HG03432 (cell line): Measurements from ENCODE around the gene ALG9.
A peak's percentile ranks its signal among the peaks of the same experiment; 100 is the strongest.

Experiments used
- ATAC-seq: cut with Tn5 transposase; IDR thresholded peaks from one replicate; pipeline ENCODE4 v1.9.1; 2021; ENCODE audit warnings: mild to moderate bottlenecking, moderate library complexity; ENCODE audit not compliant: unreplicated experiment

The ALG9 gene

GRCh38 chr11:111882202-111882601 lies 10.8 kb upstream of the ALG9 start:
- no peak for ATAC-seq

DNA sequence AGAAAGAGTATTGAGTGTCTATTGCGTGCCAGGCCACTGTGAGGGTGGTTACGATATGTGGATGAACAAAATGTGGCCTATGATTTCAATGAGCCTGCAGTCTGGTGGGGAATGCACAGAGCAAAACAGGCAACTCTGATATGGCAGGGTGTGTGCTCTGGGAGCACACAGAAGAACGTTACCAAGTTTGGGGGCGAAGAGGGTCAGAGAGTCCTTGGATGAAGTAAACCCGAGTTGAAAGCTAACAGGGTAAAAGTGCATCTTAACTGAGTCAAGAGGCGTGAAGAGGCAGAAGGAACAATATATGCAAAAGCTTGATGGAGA lies 8.2 kb upstream of the ALG9 start:
- ATAC-seq, result no peak

DNA sequence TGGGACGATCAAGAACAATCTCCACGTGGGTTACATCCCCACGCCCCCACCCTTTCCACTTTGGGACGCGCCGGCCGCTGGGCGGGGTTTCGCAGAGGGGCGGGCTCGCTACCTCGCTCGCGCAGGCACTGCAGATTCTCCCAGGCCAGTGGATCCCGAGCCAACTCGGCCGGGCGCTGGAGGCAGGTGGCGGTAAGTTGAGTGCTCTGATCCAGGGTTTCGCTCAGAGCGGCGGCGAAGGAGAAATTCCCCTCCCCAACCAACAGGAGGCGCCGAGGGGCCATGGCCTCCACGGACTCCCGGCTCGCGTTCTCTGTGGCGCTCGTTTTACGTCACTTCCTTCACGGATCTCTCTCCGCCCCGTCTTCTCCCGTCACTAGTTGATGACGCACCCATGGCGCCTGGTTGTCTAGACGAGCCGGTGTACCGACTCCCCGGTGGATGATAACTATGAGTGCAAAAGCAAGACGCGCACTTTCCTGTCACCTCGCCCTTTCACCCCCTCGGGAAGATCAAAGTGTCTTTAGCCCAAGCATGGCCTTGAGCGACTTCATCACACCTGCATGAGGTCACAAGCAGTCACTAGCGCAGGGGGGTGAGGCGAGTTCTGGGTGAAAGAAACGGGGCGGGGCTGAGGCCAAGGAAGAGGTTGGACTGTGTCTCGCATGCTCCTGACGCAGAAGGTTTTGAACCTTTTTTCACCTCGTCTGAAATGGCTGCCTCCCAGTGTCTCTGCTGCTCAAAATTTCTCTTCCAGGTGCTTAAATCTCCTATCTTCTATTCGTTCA lies 7.7 kb upstream of the ALG9 start, which contains the start of the genes CFAP68 and FDXACB1:
TSS of gene CFAP68 (plus strand) at position 693 of the 788 bp plus-strand sequence. CDS start at position 713, 20 bp downstream.
TSS of gene FDXACB1 (minus strand) at position 317 of the 788 bp plus-strand sequence. CDS start at position 284, 33 bp downstream.
- peak; percentile 91 for ATAC-seq

DNA sequence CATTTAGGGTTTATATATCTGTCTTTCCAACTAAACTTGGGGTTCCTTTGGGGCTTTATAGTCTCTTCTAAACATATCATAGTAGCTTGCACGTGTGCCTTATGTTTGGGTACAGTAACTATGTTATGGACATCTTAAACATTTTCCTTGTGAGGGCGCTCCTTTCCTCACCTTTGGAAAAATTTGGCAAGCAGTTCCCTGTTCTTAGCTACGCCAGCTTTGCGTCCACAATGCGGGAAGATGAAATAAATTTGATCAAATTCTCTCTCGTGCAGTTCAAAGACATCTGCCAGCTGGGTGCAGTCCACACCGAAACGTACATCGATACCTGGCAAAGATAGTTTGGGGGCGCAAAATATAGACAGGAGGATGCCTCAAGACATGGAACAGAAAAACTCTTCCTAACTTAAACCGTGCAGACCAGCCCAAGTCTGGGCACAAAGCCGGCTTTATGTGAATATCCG lies 7.0 kb upstream of the ALG9 start:
- peak; percentile 13 for ATAC-seq

- ATAC-seq, result no peak
These were observed 346 bp upstream of the ALG9 start for GRCh38 chr11:111871693-111872161.

- ATAC-seq, result no peak
These were observed 877 bp downstream of the ALG9 start for GRCh38 chr11:111870522-111870885.

GRCh38 chr11:111870113-111870512 lies 1.3 kb downstream of the ALG9 start:
- ATAC-seq, result no peak

GRCh38 chr11:111860257-111860656 lies 11.1 kb downstream of the ALG9 start:
- ATAC-seq, result no peak

DNA sequence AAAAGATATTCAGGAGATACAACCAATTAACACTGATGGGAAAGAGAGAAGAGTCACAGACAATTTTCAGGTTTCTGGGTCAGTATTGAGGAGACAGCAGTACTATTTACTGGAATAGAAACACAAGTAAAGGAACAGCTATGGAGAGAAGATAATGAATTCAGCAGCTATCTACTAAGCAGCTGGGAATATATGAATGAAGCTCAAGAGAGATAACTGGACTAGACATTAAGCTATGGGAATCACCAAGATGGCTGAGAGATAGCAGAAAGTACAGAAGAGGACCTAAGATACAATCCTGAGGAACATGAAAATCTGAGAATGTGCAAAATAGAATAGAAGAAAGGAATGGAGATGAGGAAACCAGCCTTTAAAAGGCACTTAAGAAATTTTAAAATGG lies 15.9 kb downstream of the ALG9 start:
- no peak for ATAC-seq

DNA sequence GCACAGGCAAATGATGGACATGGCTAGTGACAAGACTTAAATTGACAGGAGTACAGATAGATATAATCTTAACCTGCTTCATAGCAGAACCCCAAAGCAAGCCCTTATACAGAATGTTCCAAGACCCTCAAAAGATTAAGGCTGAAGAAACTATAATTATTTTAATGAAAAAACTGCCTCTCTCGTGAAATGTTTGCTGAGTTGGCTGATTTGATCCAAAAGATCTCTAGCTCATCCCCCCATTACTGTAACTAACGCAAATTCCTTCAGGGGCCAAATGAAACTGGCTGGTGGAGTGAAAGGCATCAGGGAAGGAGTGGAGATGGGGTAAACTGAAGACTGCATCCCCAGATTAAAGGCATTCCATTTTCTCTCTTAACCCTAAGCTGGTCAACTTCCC lies 19.3 kb downstream of the ALG9 start:
- ATAC-seq, result no peak

- no peak for ATAC-seq
These were observed 19.7 kb downstream of the ALG9 start for GRCh38 chr11:111851636-111852035.

DNA sequence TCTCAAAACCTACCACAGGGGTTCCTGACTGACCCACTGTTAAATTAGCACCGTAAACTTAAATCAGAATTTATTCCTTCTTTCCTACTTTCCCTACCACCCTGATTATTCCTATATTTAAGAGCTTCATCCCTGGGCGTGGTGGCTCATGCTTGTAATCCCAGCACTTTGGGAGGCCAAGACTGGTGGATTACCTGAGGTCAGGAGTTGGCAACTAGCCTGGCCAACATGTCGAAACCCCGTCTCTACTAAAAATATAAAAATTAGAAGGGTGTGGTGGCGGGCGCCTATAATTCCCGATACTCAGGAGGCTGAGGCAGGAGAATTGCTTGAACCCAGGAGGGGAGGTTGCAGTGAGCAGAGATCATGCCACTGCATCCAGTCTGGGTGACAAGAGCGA lies 20.3 kb downstream of the ALG9 start:
- no peak for ATAC-seq

GRCh38 chr11:111849631-111850030 lies 21.8 kb downstream of the ALG9 start:
- ATAC-seq, result no peak

- ATAC-seq, result no peak
These were observed 24.7 kb downstream of the ALG9 start for GRCh38 chr11:111846636-111847035.

DNA sequence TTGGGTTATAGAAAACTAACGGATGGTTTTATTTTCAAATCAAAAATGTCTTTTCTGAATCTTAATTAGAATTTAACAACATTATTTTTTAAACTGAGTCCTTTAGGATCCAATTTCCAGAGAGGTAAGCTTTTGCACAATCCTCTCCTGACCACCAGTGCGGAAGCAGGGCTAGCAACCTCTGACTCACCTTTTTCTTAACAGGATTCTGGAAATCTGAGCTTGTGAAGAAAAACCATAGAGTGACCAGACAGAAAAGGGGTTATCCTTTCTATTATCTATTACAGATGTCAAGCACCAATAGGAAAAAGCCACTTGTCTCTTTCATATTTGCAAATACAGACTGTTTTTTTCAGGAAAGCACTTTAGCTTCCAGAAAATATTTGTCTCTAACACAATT lies 25.3 kb downstream of the ALG9 start:
- ATAC-seq, result no peak

GRCh38 chr11:111845276-111846028 lies 25.9 kb downstream of the ALG9 start:
- no peak for ATAC-seq

DNA sequence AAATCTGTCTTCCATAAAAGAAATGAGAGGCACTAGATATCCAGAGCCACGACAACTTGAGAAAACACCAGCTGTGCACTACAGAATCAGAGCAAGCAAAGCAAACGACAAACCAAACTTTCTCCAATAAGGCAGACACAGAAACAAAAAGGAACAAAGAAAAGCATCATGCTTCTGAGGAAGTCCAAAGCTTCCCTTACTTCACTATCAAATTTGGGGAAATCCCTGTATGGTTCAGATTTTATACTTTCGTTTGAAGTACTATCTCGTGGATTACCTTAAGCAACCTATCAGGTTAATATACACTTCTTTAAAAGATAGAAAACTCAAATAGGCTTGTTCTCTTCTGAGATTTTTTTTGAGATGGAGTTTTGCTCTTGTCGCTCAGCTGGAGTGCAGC lies 27.7 kb downstream of the ALG9 start:
- ATAC-seq, result no peak

- peak; percentile 61 for ATAC-seq
These were observed 29.9 kb downstream of the ALG9 start for GRCh38 chr11:111841370-111842053.

GRCh38 chr11:111840143-111840542 lies 31.2 kb downstream of the ALG9 start:
- ATAC-seq, result no peak

DNA sequence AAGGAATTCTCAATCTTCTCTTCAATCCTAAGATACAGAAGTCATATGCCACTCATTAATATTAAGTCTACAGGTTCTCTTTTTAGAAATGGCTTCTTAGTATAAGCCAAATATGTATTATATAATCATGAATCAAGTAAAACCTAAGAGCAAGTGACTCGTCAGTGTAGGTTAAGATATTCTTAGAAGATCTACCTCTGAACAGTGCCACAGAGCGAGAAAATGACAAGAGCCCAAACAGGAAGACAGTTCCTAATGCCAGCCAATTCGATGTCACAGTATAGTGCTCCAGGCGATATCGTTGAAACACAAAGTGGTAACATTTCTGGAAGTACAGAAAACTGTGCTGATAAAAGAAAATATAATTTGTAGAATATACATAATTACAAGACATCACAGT lies 33.3 kb downstream of the ALG9 start:
- ATAC-seq, result no peak

DNA sequence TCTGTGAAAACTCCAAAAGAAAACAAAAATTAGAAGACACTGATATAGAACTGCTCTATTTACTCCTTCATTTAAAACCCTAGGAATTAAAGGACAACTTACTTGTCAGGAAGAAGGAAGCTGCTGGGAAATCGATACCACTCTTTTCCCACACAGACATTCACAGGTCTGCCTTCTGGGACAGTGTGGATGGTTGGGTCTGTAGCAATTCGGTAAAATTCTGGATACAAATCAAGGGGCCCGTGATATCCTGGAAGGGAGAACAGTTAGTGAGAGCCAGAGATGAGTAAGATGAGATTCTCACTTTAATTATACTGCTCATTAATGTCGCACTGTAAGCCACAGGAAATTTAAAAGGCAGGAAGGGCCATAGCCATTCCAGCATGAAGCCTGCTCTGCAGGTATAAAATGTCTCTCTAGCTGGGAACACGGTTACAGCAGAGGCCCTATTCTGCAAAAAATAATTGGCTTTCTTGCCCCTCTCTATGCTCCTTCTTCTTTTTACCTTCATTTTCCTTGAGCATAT lies 34.0 kb downstream of the ALG9 start:
- ATAC-seq, result no peak
